ENCODE results near the gene RALGAPB. TPM values are rescaled to one million over a fixed set of nuclear protein-coding genes. Genes with fewer than 3 reads are reported as not detected.

Gene RALGAPB
- total and polyA plus RNA-seq, 2 of the 13 experiments (the other 11 are each of a cell fraction or from before 2014, with no cell fraction given) = 17.6 to 30.6 TPM

DNA sequence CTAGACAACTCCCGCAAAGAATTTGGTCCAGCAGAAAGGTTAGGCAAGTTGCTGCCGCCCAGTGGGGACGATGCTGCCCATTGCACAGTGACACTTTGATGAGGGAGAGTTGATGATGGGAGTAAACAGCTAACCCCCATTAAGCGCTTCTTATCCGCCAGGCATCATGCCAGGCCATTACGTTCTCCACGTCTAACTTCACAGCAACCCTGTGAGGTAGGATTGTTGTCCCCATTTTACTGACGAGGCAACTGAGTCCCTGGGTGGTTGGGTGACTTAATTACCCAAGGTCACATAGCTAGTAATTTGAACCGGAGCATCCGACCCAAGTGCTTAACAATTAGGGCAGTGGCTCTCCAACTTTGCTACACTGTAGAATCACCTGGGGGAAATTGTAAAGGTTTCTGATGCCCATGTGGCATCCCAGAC is 738 bp downstream of the RALGAPB start (continued):
- TF ChIP-seq ATF2 (CRISPR knock-in tag; IDR thresholded peaks at IDR 0.05) (no peak), ZNF784 (CRISPR knock-in tag; IDR thresholded peaks at IDR 0.05; ENCODE audit: borderline replicate concordance) (peak; percentile 11; the same call in 1 of the 2 replicates), ZNF124 (CRISPR knock-in tag; IDR thresholded peaks at IDR 0.05) (peak; percentile 46; the same call in 1 of the 2 replicates), ZFP41 (CRISPR knock-in tag; IDR thresholded peaks at IDR 0.05; ENCODE audit: borderline replicate concordance) (peak; percentile 67; the same call in 1 of the 2 replicates), ZMYM3 (CRISPR knock-in tag; IDR thresholded peaks at IDR 0.05) (peak; percentile 87), FOXC1 (CRISPR knock-in tag; IDR thresholded peaks at IDR 0.05; ENCODE audit: borderline replicate concordance) (0 out of 2 replicates have a peak, but pooled peaks have one; percentile 26), ZNF720 (CRISPR knock-in tag; IDR thresholded peaks at IDR 0.05) (0 out of 2 replicates have a peak, but pooled peaks have one; percentile 70), ZNF629 (CRISPR knock-in tag; conservative IDR thresholded peaks at IDR 0.05) (peak; percentile 98), ZBTB40 (IDR thresholded peaks at IDR 0.05) (no peak), ZBTB40 (CRISPR knock-in tag; IDR thresholded peaks at IDR 0.05) (no peak), RCOR2 (CRISPR knock-in tag; IDR thresholded peaks at IDR 0.05) (peak; percentile 40; the same call in 1 of the 2 replicates), ZSCAN25 (CRISPR knock-in tag; IDR thresholded peaks at IDR 0.05) (no peak), SP5 (CRISPR knock-in tag; IDR thresholded peaks at IDR 0.05; ENCODE audit: borderline replicate concordance, low read depth) (0 out of 2 replicates have a peak, but pooled peaks have one; percentile 7), ZNF335 (CRISPR knock-in tag; IDR thresholded peaks at IDR 0.05) (no peak), ZNF563 (CRISPR knock-in tag; IDR thresholded peaks at IDR 0.05) (no peak), PTBP1 (IDR thresholded peaks at IDR 0.05; ENCODE audit: low read depth, low read length, poor library complexity, severe bottlenecking) (peak; percentile 36), SAFB2 (CRISPR knock-in tag; IDR thresholded peaks at IDR 0.05; ENCODE audit: borderline replicate concordance, low read depth) (no peak), ATAD3A (CRISPR knock-in tag; IDR thresholded peaks at IDR 0.05) (peak; percentile 76; the same call in 1 of the 2 replicates)
- TF ChIP-seq, protein P1, sequence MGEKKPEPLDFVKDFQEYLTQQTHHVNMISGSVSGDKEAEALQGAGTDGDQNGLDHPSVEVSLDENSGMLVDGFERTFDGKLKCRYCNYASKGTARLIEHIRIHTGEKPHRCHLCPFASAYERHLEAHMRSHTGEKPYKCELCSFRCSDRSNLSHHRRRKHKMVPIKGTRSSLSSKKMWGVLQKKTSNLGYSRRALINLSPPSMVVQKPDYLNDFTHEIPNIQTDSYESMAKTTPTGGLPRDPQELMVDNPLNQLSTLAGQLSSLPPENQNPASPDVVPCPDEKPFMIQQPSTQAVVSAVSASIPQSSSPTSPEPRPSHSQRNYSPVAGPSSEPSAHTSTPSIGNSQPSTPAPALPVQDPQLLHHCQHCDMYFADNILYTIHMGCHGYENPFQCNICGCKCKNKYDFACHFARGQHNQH (CRISPR knock-in tag; IDR thresholded peaks at IDR 0.05) = no peak; the same call in 1 of the 2 replicates
